GM21515 (cell line): Measurements from ENCODE around the gene ENDOV.

Experiments
- ATAC-seq: cut with Tn5 transposase; IDR thresholded peaks from one replicate; pipeline ENCODE4 v1.9.1; 2021; ENCODE audit not compliant: unreplicated experiment

ENDOV gene

GRCh38 chr17:80430446-80431245 lies 15.7 kb downstream of the ENDOV start:
- ATAC-seq, result no peak

DNA sequence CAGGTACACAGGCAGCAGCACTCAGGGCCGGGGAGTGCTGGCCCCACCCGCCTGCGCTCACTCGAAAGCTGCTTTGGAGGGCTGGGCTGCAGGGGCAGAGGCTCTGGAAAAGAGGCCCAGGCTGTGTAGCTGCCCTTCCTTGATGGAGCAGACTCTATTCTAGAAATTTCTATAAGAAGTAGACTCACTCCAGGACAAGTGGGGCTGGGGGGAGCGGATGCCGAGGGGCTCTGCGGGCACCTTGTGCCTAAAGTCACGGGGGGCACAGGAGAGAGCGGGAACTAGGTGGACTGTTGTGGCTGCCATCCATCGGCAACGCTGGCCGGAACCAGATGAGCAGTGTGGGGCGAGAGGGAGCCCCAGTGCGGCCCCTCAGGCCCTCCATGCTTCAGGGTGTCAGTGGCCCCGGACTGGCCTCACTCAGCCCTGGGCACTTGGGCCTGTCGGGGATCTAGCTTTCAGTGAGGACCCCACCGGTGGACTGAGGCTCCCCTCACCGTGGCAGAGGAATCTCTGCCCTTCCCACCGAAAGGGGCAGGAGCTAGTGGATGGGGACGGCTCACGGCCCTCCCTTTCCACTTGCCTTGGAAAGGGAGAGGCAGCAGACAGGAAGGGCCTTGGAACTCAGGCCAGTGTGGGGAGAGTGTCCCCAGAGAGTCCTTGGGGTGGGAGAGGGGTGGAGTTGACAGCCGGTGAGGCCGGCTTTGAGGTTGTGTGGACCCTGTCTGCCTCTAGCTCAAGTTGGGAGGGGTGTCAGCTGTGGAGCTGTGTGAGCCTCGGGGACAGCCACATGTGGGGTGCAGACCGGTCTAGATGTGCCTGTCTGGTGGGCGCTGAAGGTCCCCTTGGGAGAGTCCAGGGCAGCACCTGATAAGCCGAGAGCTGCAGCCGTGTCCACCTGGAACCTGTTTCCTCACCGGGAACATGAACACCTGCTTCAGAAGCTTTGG lies 16.6 kb downstream of the ENDOV start:
- no peak for ATAC-seq

DNA sequence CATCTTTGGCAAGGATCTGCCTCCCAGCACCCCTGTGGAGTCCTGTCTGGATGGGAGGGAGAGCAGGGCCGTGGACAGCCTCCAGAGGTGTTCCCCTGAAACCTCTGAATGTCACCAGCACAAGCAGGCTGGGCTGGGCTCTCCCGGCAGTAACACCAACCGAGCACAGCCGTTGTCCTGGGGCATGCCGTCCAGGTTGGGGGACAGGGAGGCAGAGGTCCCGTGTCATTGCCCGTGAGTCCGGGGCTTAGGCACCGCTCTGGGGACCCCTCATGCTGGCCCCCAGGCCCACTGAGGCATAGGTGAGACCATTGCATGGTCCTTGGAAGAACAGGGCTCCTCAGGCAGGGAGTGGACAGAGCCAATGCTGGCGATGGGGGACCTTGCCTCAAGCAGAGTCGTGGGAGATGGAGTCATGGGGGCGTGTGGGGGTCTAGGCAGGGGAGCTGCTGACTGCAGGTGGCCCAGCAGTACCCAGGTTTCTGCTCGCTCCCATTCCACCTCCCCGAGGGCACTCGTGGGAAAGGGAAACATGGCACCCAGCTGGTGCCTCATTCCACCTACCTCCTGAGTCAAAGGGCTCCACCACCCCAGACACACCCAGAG lies 17.5 kb downstream of the ENDOV start:
- ATAC-seq, result no peak

GRCh38 chr17:80432961-80433550 lies 18.1 kb downstream of the ENDOV start:
- no peak for ATAC-seq

- no peak for ATAC-seq
Observed at GRCh38 chr17:80433916-80434666, 19.1 kb downstream of the ENDOV start.

- ATAC-seq, result no peak
Observed at GRCh38 chr17:80437532-80437931, 22.6 kb downstream of the ENDOV start.

GRCh38 chr17:80438806-80439205 lies 23.8 kb downstream of the ENDOV start:
- ATAC-seq, result no peak

DNA sequence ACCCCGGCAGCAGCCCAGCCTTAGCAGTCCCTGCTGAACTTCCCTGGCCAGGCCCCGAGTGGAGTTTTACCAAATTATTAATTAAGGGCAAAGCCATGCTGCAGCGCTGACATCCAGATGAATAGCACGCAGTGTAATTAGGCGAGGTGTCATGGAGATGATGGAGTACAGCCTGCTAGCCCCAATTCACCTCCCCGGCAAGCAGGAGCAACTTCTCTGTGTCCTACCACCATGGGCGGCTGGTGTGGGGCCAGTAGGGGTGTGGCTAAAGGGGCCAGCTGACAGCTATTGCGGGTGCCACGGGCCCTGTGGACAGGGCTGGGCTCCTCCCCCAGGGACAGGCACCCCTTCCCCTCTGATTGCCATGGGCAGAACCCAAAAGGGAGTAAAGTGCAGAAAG lies 24.5 kb downstream of the ENDOV start:
- no peak for ATAC-seq

GRCh38 chr17:80441133-80441578 lies 26.2 kb downstream of the ENDOV start:
- no peak for ATAC-seq

DNA sequence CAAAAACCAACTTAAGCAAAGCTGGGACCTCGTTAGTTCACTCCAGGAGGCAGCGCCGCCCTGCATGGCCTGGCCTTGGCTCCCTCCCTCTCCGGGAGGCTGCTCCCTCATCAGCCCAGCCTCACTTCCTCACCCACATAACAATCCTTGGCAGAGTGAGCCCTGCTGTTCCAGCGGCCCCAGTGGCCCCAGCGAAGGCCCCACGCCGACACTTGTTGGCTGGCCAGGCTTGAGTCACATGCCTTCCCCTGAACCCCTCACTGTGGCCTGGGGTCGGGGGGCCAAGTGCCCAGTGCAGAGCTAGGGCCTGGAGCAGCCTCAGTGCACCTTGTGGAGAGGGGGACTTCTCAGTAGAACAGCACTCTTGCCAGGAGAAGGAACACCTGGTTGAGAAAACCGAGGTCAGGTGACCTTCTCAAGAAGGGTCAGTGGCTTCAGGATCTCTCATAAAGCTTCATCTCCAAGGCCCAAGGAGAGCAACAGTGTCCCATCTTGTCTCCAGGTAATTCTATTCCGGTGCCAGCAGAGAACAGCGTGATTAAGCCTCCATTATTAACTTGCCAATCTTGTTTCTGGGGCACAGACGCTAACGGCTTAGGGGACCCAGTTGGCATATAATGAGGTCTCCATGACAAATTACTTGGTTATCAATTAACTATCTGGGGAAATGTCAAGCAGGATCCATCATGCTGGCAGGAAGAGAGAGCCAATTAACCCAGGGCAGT lies 26.8 kb downstream of the ENDOV start:
- ATAC-seq, result no peak

DNA sequence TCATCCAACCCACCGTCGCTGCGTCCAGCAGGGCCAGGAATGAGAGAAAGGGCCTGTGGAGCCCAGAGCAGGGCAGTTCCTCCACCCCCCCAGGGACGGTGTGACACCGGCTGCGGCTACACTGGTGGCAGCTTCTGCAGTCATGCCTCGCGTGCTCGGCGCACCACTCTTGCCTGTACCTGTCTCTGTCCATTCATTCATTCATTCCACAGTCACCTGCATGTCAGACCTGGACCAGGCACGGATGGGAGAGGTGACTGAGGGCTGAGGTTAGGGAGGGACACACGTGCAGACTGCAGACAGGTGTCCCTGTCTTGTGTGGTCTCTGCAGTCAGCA lies 27.3 kb downstream of the ENDOV start:
- no peak for ATAC-seq

GRCh38 chr17:80442764-80443163 lies 27.8 kb downstream of the ENDOV start:
- ATAC-seq, result no peak

GRCh38 chr17:80443498-80443897 lies 28.5 kb downstream of the ENDOV start:
- ATAC-seq, result no peak

GRCh38 chr17:80443916-80444643 lies 29.1 kb downstream of the ENDOV start:
- no peak for ATAC-seq

GRCh38 chr17:80444644-80444979 lies 29.6 kb downstream of the ENDOV start:
- no peak for ATAC-seq

GRCh38 chr17:80445007-80445725 lies 30.2 kb downstream of the ENDOV start:
- no peak for ATAC-seq

GRCh38 chr17:80445726-80446110 lies 30.8 kb downstream of the ENDOV start:
- ATAC-seq, result no peak

- no peak for ATAC-seq
Observed at GRCh38 chr17:80446645-80447405, 31.9 kb downstream of the ENDOV start.
